GM23338 (cell line): ENCODE data around the gene HDAC8. TPM values are rescaled to one million over a fixed set of nuclear protein-coding genes. Genes with fewer than 3 reads are reported as not detected.

Experiments used
- ATAC-seq: fragments of 200-7000 bp; cut with Tn5 transposase; 3 replicates; pipeline ENCODE4 v1.9.1; 2020
- DNase-seq: peaks from one replicate; pipeline ENCODE4 v3.0.0-alpha.2; 2015; ENCODE audit warnings: low spot score
- H2AFZ ChIP-seq: fragments of 200-600 bp; sonication (generic); 2 replicates; pipeline ENCODE4 v1.8.0; 2016; ENCODE audit warnings: antibody characterized with exemption, mild to moderate bottlenecking, moderate library complexity
- H3F3A ChIP-seq: fragments of 200-600 bp; sonication (generic); replicated peaks from 2 replicates; pipeline ENCODE4 v1.8.0; 2017; ENCODE audit warnings: antibody characterized with exemption, mixed run types, low read depth
- H3K27ac ChIP-seq: fragments of 200-600 bp; sonication (generic); 2 replicates; pipeline ENCODE4 v1.6.1; 2016; ENCODE audit warnings: low read depth
- H3K27me3 ChIP-seq: fragments of 200-600 bp; sonication (generic); 2 replicates; pipeline ENCODE4 v1.8.0; 2016; ENCODE audit warnings: mild to moderate bottlenecking, mixed run types, moderate library complexity; ENCODE audit not compliant: insufficient read depth
- H3K36me3 ChIP-seq: fragments of 200-600 bp; sonication (generic); 2 replicates; pipeline ENCODE4 v1.8.0; 2016; ENCODE audit warnings: mild to moderate bottlenecking; ENCODE audit not compliant: insufficient read depth
- H3K4me1 ChIP-seq: fragments of 200-600 bp; sonication (generic); 2 replicates; pipeline ENCODE4 v1.8.0; 2016; ENCODE audit warnings: mild to moderate bottlenecking, moderate library complexity; ENCODE audit not compliant: insufficient read depth
- H3K4me2 ChIP-seq: fragments of 200-600 bp; sonication (generic); 2 replicates; pipeline ENCODE4 v1.7.1; 2017; ENCODE audit warnings: mixed run types
- H3K4me3 ChIP-seq: fragments of 200-600 bp; sonication (generic); 2 replicates; pipeline ENCODE4 v1.6.1; 2016; ENCODE audit warnings: mixed run types
- H3K79me2 ChIP-seq: fragments of 200-600 bp; sonication (generic); replicated peaks from 2 replicates; pipeline ENCODE4 v1.8.0; 2017; ENCODE audit warnings: mild to moderate bottlenecking; ENCODE audit not compliant: insufficient read depth
- H3K9me2 ChIP-seq: fragments of 200-600 bp; sonication (generic); 2 replicates; pipeline ENCODE4 v1.8.0; 2017; ENCODE audit not compliant: insufficient read depth
- H4K20me1 ChIP-seq: fragments of 200-600 bp; sonication (generic); replicated peaks from 2 replicates; pipeline ENCODE4 v1.8.0; 2017; ENCODE audit warnings: mild to moderate bottlenecking; ENCODE audit not compliant: insufficient read depth
- H3K27ac Mint-ChIP-seq: 2 replicates; pipeline ENCODE4 v1.8.0; 2020; ENCODE audit warnings: inconsistent platforms, mild to moderate bottlenecking, moderate library complexity, mixed read lengths
- H3K27me3 Mint-ChIP-seq: 3 replicates; pipeline ENCODE4 v1.8.0; 2022; ENCODE audit warnings: low read depth, mild to moderate bottlenecking, moderate library complexity, mixed read lengths, inconsistent platforms; ENCODE audit not compliant: insufficient read depth, poor library complexity
- H3K36me3 Mint-ChIP-seq: 3 replicates; pipeline ENCODE4 v1.8.0; 2021; ENCODE audit warnings: low read depth, mild to moderate bottlenecking, inconsistent platforms, moderate library complexity, mixed read lengths
- H3K4me1 Mint-ChIP-seq: 3 replicates; pipeline ENCODE4 v1.8.0; 2020; ENCODE audit warnings: mild to moderate bottlenecking, inconsistent platforms, mixed read lengths
- H3K4me3 Mint-ChIP-seq: 3 replicates; pipeline ENCODE4 v1.8.0; 2021; ENCODE audit warnings: moderate library complexity, mild to moderate bottlenecking, inconsistent platforms, mixed read lengths
- H3K9me3 Mint-ChIP-seq: 3 replicates; pipeline ENCODE4 v1.8.0; 2020; ENCODE audit warnings: moderate library complexity, mild to moderate bottlenecking, inconsistent platforms, mixed read lengths
- CREB1 ChIP-seq: fragments of 250-450 bp; sonication (Bioruptor Pico); IDR thresholded peaks from 2 replicates; pipeline ENCODE4 v1.5.0; 2020; ENCODE audit warnings: low read depth, mild to moderate bottlenecking, moderate library complexity
- EZH2 ChIP-seq: fragments of 200-600 bp; sonication (generic); IDR thresholded peaks from one replicate; pipeline ENCODE4 v1.8.0; 2017; ENCODE audit warnings: antibody characterized with exemption, mild to moderate bottlenecking, low read depth; ENCODE audit not compliant: unreplicated experiment
- EZH2phosphoT487 ChIP-seq: fragments of 200-600 bp; sonication (generic); IDR thresholded peaks from one replicate; pipeline ENCODE4 v1.8.1; 2018; ENCODE audit warnings: antibody characterized with exemption; ENCODE audit not compliant: unreplicated experiment
- JUNB ChIP-seq: IDR thresholded peaks from one replicate; pipeline ENCODE4 v1.6.1; 2016; ENCODE audit warnings: antibody characterized with exemption; ENCODE audit not compliant: unreplicated experiment
- NANOG ChIP-seq: IDR thresholded peaks from 2 replicates; pipeline ENCODE4 v1.6.1; 2016; ENCODE audit warnings: antibody characterized with exemption, borderline replicate concordance
- POLR2AphosphoS5 ChIP-seq: IDR thresholded peaks from 2 replicates; pipeline ENCODE4 v1.6.1; 2016; ENCODE audit warnings: antibody characterized with exemption, low read depth
- STAT1 ChIP-seq: IDR thresholded peaks from one replicate; pipeline ENCODE4 v1.6.1; 2016; ENCODE audit warnings: antibody characterized with exemption; ENCODE audit not compliant: unreplicated experiment
- ZNF114 ChIP-seq: fragments of 250-450 bp; sonication (Bioruptor Pico); IDR thresholded peaks from 2 replicates; pipeline ENCODE4 v1.5.0; 2020; ENCODE audit warnings: mild to moderate bottlenecking, moderate library complexity
- ZNF331 ChIP-seq: fragments of 250-450 bp; sonication (Bioruptor Pico); IDR thresholded peaks from 2 replicates; pipeline ENCODE4 v1.5.0; 2020; ENCODE audit warnings: low read depth, mild to moderate bottlenecking, moderate library complexity
- polyA plus RNA-seq: library from polyadenylated mRNA; unstranded; fragments of >200 nt; fragmentation: Nextera tagmentation; extraction: Ambion mirVana; gene quantifications from 2 replicates; pipeline ENCODE4 v1.2.1, GENCODE V29; 2016
- total RNA-seq: library from RNA; depleted of rRNA; stranded (reverse); fragments of >200 nt; shearing (Covaris generic); gene quantifications from 2 replicates; pipeline ENCODE4 v1.2.3, GENCODE V29; 2014
- TF ChIP-seq, protein P1 (sequence below): IDR thresholded peaks from 2 replicates; pipeline ENCODE4 v1.6.1; 2016; ENCODE audit warnings: antibody characterized with exemption
- TF ChIP-seq, protein P2 (sequence below): fragments of 250-450 bp; sonication (Bioruptor Pico); IDR thresholded peaks from 2 replicates; pipeline ENCODE4 v1.5.0; 2020; ENCODE audit warnings: mild to moderate bottlenecking, moderate library complexity
- TF ChIP-seq, protein P3 (sequence below): IDR thresholded peaks from one replicate; pipeline ENCODE4 v1.6.1; 2018; ENCODE audit warnings: antibody characterized with exemption; ENCODE audit not compliant: unreplicated experiment
- TF ChIP-seq, protein P4 (sequence below), 2 experiments: fragments of 200-600 bp in 1 of 2; sonication (generic) in 1 of 2; conservative IDR thresholded peaks; 2 replicates each; pipeline versions ENCODE4 v1.5.1 to v1.6.1; 2016 to 2017; ENCODE audit warnings: antibody characterized with exemption in 2 of 2, low read depth in 2 of 2, mild to moderate bottlenecking in 2 of 2, moderate library complexity in 1 of 2

HDAC8 gene
- total and polyA plus RNA-seq, 2 experiments from 2014 or later = 21.6 to 28.7 TPM

DNA sequence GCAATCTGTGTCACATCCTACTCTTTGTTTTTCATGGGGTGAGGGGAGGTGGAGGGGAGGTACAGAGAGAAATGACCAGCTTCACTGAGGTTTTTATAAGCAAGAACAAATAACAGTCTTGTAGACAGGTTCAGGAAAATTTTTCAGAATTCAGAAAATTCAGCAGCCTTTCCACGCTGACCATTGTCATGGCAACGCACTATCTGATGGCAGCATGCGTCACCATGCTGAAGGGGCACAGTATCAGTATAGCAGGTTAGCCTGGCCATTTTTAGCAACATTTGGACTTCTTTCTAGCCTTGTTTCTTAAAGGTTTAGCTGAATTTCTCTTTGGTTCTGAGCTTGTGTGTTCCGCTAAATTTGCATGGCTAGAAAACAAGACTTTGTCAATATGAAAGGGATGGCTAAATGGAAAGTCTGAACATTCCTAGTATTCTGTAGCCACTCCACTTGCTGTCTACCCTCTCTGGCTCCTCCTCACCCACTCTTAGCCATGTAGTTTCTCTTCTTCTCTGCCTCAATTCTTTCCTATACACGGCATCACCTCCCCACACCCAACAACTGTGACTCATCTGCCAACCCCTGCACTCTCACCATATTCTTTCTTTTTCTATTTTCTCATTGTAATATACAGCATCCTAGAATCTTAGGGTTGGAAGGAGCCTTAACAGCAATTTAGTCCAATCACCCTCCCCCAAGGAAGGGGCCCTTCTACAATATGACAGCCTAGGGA is 224.2 kb downstream of the HDAC8 start:
- H3K27me3 Mint-ChIP-seq = peaks cover 12% of the 10 kb centered on the region
- no peaks in the 10 kb centered on the region for H4K20me1 ChIP-seq
- no peaks in the 10 kb centered on the region for H3K27me3 ChIP-seq
- peaks cover 5% of the 10 kb centered on the region; the same call in 1 of the 3 replicates for H3K36me3 Mint-ChIP-seq
- ATAC-seq (no peak), DNase-seq (no peak)
- peaks cover 16% of the 10 kb centered on the region for H3K4me1 ChIP-seq
- no peaks in the 10 kb centered on the region for H3K79me2 ChIP-seq
- no peaks in the 10 kb centered on the region for H3F3A ChIP-seq
- no peak overlapping the region for H3K4me2 ChIP-seq
- no peak overlapping the region for H3K27ac ChIP-seq
- no peak overlapping the region for H2AFZ ChIP-seq
- TF ChIP-seq, protein P1, sequence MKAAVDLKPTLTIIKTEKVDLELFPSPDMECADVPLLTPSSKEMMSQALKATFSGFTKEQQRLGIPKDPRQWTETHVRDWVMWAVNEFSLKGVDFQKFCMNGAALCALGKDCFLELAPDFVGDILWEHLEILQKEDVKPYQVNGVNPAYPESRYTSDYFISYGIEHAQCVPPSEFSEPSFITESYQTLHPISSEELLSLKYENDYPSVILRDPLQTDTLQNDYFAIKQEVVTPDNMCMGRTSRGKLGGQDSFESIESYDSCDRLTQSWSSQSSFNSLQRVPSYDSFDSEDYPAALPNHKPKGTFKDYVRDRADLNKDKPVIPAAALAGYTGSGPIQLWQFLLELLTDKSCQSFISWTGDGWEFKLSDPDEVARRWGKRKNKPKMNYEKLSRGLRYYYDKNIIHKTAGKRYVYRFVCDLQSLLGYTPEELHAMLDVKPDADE = no peak
- TF ChIP-seq, protein P2, sequence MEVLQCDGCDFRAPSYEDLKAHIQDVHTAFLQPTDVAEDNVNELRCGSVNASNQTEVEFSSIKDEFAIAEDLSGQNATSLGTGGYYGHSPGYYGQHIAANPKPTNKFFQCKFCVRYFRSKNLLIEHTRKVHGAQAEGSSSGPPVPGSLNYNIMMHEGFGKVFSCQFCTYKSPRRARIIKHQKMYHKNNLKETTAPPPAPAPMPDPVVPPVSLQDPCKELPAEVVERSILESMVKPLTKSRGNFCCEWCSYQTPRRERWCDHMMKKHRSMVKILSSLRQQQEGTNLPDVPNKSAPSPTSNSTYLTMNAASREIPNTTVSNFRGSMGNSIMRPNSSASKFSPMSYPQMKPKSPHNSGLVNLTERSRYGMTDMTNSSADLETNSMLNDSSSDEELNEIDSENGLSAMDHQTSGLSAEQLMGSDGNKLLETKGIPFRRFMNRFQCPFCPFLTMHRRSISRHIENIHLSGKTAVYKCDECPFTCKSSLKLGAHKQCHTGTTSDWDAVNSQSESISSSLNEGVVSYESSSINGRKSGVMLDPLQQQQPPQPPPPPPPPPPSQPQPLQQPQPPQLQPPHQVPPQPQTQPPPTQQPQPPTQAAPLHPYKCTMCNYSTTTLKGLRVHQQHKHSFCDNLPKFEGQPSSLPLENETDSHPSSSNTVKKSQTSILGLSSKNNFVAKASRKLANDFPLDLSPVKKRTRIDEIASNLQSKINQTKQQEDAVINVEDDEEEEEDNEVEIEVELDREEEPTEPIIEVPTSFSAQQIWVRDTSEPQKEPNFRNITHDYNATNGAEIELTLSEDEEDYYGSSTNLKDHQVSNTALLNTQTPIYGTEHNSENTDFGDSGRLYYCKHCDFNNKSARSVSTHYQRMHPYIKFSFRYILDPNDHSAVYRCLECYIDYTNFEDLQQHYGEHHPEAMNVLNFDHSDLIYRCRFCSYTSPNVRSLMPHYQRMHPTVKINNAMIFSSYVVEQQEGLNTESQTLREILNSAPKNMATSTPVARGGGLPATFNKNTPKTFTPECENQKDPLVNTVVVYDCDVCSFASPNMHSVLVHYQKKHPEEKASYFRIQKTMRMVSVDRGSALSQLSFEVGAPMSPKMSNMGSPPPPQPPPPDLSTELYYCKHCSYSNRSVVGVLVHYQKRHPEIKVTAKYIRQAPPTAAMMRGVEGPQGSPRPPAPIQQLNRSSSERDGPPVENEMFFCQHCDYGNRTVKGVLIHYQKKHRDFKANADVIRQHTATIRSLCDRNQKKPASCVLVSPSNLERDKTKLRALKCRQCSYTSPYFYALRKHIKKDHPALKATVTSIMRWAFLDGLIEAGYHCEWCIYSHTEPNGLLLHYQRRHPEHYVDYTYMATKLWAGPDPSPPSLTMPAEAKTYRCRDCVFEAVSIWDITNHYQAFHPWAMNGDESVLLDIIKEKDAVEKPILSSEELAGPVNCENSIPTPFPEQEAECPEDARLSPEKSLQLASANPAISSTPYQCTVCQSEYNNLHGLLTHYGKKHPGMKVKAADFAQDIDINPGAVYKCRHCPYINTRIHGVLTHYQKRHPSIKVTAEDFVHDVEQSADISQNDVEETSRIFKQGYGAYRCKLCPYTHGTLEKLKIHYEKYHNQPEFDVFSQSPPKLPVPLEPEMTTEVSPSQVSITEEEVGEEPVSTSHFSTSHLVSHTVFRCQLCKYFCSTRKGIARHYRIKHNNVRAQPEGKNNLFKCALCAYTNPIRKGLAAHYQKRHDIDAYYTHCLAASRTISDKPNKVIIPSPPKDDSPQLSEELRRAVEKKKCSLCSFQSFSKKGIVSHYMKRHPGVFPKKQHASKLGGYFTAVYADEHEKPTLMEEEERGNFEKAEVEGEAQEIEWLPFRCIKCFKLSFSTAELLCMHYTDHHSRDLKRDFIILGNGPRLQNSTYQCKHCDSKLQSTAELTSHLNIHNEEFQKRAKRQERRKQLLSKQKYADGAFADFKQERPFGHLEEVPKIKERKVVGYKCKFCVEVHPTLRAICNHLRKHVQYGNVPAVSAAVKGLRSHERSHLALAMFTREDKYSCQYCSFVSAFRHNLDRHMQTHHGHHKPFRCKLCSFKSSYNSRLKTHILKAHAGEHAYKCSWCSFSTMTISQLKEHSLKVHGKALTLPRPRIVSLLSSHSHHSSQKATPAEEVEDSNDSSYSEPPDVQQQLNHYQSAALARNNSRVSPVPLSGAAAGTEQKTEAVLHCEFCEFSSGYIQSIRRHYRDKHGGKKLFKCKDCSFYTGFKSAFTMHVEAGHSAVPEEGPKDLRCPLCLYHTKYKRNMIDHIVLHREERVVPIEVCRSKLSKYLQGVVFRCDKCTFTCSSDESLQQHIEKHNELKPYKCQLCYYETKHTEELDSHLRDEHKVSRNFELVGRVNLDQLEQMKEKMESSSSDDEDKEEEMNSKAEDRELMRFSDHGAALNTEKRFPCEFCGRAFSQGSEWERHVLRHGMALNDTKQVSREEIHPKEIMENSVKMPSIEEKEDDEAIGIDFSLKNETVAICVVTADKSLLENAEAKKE (CRISPR knock-in tag) = no peak
- TF ChIP-seq, protein P3, sequence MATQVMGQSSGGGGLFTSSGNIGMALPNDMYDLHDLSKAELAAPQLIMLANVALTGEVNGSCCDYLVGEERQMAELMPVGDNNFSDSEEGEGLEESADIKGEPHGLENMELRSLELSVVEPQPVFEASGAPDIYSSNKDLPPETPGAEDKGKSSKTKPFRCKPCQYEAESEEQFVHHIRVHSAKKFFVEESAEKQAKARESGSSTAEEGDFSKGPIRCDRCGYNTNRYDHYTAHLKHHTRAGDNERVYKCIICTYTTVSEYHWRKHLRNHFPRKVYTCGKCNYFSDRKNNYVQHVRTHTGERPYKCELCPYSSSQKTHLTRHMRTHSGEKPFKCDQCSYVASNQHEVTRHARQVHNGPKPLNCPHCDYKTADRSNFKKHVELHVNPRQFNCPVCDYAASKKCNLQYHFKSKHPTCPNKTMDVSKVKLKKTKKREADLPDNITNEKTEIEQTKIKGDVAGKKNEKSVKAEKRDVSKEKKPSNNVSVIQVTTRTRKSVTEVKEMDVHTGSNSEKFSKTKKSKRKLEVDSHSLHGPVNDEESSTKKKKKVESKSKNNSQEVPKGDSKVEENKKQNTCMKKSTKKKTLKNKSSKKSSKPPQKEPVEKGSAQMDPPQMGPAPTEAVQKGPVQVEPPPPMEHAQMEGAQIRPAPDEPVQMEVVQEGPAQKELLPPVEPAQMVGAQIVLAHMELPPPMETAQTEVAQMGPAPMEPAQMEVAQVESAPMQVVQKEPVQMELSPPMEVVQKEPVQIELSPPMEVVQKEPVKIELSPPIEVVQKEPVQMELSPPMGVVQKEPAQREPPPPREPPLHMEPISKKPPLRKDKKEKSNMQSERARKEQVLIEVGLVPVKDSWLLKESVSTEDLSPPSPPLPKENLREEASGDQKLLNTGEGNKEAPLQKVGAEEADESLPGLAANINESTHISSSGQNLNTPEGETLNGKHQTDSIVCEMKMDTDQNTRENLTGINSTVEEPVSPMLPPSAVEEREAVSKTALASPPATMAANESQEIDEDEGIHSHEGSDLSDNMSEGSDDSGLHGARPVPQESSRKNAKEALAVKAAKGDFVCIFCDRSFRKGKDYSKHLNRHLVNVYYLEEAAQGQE = no peak
- TF ChIP-seq, protein P4, sequence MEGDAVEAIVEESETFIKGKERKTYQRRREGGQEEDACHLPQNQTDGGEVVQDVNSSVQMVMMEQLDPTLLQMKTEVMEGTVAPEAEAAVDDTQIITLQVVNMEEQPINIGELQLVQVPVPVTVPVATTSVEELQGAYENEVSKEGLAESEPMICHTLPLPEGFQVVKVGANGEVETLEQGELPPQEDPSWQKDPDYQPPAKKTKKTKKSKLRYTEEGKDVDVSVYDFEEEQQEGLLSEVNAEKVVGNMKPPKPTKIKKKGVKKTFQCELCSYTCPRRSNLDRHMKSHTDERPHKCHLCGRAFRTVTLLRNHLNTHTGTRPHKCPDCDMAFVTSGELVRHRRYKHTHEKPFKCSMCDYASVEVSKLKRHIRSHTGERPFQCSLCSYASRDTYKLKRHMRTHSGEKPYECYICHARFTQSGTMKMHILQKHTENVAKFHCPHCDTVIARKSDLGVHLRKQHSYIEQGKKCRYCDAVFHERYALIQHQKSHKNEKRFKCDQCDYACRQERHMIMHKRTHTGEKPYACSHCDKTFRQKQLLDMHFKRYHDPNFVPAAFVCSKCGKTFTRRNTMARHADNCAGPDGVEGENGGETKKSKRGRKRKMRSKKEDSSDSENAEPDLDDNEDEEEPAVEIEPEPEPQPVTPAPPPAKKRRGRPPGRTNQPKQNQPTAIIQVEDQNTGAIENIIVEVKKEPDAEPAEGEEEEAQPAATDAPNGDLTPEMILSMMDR (conservative IDR thresholded peaks at IDR 0.05; ENCODE audit: low read depth in 2 of 2) = no peak
- TF ChIP-seq ZNF331 (CRISPR knock-in tag) (no peak), EZH2 (no peak), STAT1 (no peak), NANOG (no peak), ZNF114 (no peak), EZH2phosphoT487 (no peak), CREB1 (CRISPR knock-in tag) (no peak), POLR2AphosphoS5 (no peak), JUNB (no peak)
- no peak overlapping the region for H3K27ac Mint-ChIP-seq
- no peaks in the 10 kb centered on the region for H3K9me3 Mint-ChIP-seq
- H3K4me3 Mint-ChIP-seq = no peak overlapping the region
- H3K9me2 ChIP-seq = no peaks in the 10 kb centered on the region
- H3K36me3 ChIP-seq = no peaks in the 10 kb centered on the region
- H3K4me1 Mint-ChIP-seq = peaks cover 28% of the 10 kb centered on the region
- H3K4me3 ChIP-seq = no peak overlapping the region
